GM19468 (cell line): ENCODE results near the gene PRKAG1.

Experiments used
- ATAC-seq: cut with Tn5 transposase; IDR thresholded peaks from one replicate; pipeline ENCODE4 v1.9.1; 2021; ENCODE audit warnings: mild to moderate bottlenecking, moderate library complexity, moderate number of reproducible peaks; ENCODE audit not compliant: unreplicated experiment; ENCODE audit errors: extremely low read depth

Gene PRKAG1

GRCh38 chr12:49050507-49051372 is 32.2 kb upstream of the PRKAG1 start:
- no peak for ATAC-seq

DNA sequence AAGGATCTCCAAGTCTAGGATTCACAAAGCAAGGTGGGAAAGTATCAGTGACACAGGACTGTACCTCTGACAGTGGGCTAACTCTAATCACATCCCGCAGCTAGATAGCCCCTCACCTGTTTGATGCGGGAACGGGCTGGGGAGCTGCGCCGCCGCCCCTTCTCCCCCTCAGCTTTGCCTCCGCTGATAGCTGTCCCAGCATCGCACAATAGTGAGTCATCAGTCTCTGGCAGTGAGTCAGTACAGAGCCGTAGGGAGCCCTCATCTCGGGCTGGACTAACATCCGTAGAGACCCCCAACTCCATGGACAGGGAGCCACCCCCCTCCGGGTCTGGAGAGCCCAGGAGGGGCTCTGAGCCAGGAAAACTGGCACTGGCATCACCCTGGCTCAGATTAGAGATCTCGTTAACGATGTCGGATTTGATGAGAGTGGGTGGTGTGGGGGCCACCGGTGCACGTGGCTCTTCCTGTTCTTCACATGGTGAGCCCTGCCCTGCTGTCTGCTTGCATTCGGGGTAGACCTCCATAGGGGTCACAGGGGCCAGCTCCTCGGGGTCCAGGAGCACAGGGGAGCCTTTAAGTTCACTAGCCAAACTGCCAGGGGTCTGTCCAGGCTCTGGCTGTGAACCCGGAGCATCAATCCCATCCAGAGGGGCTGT is 31.1 kb upstream of the PRKAG1 start:
- no peak for ATAC-seq

DNA sequence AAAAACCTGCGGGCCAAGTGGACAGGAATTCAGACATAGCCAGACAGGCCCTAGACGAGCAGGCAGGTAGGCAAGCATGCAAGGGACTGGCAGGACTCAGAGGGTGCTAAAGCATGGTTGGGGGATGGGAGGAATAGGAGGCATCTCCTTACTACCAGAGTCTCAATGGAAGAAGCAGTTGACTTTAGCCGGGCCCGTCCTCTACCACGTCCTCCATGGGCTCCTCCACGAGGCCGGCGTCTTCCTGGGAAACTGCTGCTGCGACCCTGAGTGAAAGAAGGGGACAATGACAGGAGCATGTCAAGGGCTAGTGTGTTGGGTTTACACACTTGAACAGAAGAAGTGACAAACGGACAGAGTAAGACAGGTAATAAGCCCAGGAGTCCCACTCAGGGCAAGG is 30.4 kb upstream of the PRKAG1 start:
- no peak for ATAC-seq

GRCh38 chr12:49046129-49046895 is 27.7 kb upstream of the PRKAG1 start:
- no peak for ATAC-seq

DNA sequence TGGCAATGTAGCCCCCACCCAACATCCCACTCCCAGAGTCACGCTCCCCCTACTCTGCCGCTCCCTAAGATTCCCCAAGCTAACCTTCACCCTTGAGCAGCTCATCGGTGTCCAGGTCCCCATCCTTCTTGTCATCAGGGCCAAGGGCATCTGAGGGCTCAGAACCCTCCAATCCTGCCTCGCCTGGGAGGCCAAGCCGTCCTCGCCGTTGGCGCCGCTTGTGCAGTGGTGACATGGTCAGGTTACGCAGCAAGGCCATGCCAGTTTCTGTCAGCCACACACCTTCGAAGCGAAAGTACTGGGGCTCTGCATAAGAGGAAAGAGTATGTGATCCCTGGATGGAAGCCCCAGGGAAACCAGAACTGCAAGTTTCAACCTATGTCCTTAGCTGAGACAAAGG is 26.1 kb upstream of the PRKAG1 start:
- no peak for ATAC-seq

DNA sequence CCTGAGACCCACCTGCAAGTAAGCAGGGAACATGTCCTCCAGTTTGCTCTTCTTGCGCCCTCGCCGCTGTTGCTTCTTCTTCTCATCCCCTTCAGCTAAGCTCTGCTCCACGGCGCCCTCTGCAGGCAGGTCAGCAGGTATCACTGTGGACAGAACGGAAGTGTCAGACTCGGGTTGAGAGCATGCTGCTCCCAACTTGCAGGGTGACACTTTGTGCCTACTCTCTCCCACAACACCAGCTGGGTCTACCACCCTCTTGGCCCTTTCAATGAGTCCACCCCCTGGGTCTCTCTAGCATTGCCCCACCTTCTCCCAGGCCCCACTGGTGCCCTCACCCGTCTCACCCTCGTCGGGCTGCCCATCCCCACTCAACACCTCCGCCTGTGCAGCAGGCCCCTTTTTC is 25.3 kb upstream of the PRKAG1 start:
- no peak for ATAC-seq

DNA sequence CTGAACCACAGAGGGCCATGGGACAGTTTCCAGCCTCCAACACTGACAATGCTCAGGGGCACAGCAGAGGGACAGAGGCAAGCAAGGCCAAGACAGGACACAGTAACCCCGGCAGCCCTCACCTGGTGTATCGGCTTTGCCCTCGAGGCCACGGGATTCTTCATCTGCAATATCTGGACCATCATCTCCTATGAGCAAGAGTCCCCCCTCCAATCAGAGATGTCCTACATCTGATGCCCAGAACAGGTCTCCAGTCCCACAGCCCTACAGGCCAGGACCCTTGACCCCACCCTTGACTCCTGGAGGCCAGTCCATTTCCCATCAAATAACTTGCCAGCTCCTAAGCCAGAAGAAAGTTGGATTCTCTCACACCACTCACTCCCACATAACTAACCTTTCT is 24.7 kb upstream of the PRKAG1 start:
- no peak for ATAC-seq

DNA sequence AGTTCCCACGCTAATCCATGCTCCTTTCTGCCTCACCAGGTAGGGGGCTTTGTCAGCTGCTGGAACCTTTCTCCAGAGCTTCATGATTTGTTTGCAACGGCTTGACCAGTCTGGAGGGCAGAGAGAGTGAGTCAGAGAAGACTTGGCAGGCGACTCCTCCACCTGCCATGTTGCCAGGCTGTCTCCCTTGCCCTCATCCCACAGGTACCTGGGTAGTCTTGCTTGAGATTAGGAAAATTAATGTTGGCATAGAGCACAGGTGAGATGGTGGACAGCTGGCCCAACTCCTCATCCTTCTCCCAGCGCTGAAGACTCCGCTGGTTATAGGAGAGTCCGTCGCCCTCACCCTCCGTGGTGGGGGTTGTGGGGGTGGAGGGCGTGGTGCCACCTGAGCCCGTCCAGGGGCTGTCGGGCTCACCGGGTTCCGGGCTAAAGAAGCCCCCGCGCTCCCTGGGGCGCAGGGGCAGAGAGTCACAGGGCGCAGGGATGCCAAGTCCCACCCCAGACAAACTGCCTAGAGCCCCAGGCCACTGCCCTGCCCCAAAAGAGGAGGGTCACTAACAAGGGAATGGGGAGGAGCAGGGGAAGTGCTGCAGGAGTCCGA is 23.4 kb upstream of the PRKAG1 start:
- no peak for ATAC-seq

DNA sequence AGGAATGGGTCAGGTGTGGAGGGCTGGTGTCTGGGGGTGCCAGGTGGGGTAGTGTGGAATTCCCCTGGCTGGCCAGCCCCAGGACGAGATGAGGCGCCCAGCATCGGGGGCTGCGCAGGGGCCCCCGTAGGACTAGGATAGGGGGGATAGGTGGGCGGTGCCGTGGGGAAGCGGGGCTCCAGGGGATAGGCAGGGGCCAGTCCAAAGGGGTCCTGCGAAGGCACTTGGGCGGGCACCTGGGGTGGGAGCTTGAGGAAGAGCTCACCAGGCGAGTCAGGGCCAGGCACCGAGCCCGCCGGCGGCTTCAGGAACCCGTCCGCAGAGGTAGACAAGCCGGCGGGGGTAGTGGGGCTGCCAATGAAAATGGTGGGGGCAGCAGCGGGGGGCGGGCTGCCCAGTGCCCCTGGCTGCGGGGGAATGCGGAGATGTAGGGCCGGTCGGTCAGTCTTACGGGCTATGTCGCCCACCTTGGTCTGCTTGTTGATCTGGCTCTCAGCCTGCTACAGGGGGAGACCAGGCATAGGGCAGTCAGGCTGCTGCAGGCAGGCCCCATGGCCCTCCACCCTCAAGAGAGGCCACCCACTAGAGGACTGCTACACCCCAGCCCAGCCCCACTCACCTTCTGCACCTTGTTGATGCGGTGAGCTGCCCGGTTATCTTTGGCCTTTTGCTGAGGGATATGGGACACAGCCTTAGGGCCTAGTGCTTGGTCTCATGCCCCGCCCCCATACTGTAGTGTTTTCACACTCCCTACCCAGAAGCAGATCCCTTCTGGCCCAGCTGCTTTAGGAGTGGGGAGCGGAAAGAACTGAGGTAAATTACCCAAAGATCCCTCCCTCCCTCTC is 22.7 kb upstream of the PRKAG1 start:
- ATAC-seq = no peak

DNA sequence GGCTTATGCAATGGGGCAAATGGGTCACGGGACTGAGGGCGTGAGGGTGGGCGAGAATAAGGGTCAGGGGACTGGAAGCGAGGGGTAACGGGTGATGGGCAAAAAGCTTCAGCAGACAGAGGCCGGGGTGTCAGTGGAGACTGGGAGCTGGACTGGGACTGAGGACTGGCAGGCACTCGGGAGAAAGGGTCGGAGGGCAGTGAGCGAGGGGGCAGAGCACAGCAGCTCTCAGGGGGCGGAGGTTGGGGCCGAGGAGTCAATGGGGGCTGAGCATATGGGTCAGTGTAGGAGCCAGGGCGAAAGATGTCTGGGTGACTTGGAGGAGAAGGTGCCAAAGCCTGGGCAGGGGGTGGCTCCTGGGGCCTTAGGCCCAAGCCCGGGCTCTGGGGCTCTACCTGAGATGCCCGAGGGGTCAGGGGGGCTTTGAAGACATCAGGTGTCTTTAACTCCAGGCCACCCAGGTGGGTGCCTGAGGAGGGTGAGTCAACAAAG is 21.8 kb upstream of the PRKAG1 start:
- ATAC-seq = no peak

DNA sequence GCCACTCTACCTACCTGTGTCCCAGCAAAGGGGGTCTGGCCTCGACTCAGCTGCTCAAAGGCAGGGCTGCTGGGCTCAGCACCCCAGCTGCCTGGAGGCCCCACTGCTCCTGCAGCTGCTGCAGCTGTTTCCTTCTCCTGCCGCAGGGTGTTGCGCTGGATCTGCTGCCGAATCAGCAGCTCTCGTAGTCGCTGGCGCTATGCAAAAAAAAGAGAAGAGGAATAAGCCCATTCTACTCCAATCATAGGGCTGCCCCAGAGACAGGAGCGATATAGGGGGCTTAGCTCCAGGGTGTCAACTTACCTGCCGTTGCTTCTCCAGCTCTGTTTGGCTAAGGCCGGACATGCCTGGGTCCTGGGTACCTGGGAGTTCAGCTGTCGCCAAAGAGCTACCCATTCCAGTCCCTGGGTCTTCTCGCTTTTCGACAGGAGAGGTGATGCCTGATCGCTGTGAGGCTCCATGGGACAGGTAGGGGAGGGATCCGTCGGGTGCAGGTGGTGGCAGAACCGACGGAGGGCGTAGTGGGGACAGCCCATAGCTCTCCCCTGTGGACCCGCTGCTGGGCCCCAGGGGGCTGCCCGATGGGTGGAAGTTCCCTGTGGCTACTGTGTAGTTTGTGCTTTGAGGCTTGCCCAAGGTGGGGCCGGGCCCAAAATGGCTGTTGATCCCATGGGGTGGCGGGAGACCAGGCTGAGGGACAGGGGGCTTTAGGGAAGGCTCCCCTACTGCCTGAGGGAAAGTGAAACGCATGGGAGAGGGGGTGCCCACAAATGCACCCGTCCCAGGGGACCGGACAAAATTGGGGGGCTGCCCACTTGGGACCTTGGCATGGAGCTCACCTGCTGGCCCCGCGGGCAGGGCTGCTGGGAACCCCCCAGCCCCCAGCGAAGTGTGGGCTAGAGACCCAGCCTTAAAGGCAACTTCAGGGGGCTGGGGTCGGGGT is 21.1 kb upstream of the PRKAG1 start:
- no peak for ATAC-seq

GRCh38 chr12:49038291-49038955 is 19.8 kb upstream of the PRKAG1 start:
- no peak for ATAC-seq

- ATAC-seq = no peak
Observed at GRCh38 chr12:49037947-49038237, 19.3 kb upstream of the PRKAG1 start.

- ATAC-seq = no peak
Observed at GRCh38 chr12:49037111-49037946, 18.8 kb upstream of the PRKAG1 start.

DNA sequence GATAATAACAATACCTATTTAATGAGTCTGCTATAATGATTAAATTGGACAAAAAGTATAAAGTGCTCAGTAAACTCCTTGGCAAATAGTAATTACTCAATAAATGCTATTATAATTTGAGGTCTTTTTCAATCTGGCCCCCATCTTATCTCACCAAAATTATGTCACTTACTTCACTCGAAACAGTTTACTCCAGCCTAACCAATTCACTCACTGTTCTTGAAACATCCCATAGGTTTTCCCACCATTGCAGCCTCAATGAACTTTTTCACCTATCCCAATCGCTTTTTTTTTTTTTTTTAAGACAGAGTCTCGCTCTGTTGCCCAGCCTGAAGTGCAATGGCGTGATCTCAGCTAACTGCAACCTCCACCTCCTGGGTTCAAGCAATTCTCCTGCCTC is 17.5 kb upstream of the PRKAG1 start:
- ATAC-seq = no peak

DNA sequence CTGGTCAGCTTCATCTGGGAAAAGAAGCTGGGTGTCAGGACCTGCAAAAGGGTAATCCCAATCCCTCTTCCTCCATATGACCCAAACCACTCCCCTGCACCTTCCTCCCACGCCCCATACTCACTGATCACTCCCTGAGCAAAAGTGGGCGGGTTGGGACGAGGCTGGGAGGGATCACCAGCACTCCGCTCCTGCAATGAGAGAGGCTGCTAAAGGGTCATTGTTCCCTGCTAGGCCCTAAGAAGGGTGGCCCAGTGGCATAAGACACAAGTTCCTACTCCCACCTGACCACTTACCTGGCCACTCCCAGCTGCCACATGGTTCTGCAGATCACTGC is 15.7 kb upstream of the PRKAG1 start:
- ATAC-seq = no peak

GRCh38 chr12:49033611-49034285 is 15.2 kb upstream of the PRKAG1 start:
- no peak for ATAC-seq
